ENCODE measurements around the gene ANGPTL7.
"Not testable (repeated sequence)": the region's sequence is repeated elsewhere in the genome, so short reads cannot be mapped to it uniquely, and the experiment has no call there.

Gene ANGPTL7

DNA sequence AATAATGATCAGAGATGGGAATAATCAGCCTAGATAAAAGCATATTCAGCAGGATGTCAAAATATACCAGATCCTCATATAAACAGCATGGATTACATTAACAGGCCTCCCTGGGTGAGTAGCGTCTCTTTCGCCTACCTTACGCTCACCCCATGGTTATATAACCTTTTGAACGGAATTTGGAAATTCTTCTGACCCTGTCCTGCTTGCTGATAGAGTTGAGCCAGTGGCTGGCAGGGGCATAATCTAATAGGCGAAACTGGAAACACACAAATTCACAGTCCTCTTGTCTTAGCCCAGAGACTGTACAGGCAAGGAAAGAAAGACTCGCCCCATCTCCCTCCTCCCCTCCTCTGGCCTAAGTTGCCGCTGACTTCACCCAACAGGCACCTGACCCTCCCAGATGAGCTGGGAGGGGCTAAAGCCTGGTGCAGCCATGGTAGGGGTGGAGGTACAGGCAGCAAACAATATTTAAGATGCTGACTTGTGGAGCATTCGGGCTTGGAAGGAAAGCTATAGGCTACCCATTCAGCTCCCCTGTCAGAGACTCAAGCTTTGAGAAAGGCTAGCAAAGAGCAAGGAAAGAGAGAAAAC is at the start of gene ANGPTL7:
ANGPTL7 (plus strand) TSS at position 498 of the 594 bp plus-strand sequence. CDS start 225 bp downstream, outside the sequence.
- DNase-seq: no peak

- no peak for DNase-seq
Measured at GRCh38 chr1:11142618-11143391, 46.4 kb upstream of the ANGPTL7 start.

DNA sequence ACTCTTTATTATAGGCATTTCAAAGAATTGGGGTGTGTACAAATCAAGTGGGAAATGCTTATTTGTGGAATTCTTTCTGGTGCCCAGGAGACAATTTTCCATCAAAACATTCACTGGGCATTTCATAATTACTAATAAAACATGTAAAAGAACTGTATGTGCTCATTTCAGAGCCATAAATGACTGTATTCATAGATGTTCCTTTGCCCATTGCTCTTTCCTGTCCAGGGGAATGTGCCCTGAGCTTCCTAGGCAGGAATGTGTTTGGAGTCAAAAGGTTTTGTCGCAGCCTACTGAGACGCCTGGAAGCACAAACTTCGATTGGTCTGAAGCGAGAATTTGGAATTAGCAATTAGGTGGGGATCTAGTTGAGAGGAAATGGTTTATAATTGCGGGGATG is 45.8 kb upstream of the ANGPTL7 start:
- no peak for DNase-seq

- no peak for DNase-seq
Measured at GRCh38 chr1:11143907-11144306, 45.2 kb upstream of the ANGPTL7 start.

DNA sequence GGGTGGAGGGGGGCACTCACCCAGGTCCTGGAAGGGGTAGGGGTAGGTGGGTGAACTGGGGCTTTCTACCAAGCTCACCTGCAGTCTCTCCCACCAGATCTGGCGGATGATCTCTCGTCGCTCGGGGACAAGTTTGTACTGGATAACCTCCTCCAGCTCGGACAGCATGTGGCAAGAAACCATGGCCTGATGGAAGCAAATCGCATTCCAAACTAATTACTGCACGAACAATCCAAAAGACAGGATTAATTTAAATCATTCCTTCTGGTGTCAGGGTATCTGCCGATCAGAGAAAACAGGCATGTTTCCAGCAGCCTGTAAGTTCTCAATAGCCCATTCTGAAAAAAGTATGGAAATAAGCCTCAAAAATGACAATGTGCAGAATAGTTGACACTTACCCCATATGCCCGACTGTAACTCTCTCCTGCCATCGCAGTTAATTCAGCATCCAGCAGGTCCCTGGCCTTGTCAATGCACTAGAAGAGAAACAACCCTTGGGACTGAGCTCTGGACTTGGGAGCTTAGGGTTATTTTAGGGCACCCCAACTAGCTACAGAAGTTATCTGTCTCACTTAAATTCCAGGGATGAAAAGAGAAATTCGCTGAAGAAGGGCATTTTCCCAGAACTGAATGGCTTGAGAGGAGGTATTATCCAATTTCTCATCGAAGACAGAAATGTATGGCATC is 44.4 kb upstream of the ANGPTL7 start:
- DNase-seq: no peak

- no peak for DNase-seq
Measured at GRCh38 chr1:11145741-11146140, 43.4 kb upstream of the ANGPTL7 start.

DNA sequence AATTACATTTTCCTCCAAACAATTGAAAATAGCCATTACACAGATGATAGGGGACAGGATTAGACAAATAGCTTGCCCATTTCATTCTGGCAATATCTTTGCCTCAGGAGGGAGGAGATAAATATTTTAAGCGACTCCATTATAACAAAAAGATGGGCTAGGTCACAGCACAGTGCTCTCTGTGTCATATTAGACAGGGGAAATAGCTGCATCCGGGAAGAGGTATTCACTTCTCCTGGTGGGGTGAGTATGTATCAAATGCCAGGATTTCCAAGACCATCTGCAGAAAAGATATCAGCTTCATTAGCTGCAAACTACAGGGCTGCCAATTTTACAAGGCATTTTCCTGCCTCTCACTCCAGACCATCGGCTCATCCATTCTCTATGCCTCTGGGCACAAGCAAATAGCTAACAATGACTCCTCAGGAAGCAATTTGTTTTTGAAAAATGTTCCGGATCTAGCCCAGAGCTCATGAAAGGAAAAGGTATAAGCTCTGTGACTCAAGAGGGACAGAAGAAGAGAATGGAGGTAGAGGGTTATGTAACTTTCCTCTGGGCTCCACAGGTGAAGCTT is 41.9 kb upstream of the ANGPTL7 start:
- no peak for DNase-seq

DNA sequence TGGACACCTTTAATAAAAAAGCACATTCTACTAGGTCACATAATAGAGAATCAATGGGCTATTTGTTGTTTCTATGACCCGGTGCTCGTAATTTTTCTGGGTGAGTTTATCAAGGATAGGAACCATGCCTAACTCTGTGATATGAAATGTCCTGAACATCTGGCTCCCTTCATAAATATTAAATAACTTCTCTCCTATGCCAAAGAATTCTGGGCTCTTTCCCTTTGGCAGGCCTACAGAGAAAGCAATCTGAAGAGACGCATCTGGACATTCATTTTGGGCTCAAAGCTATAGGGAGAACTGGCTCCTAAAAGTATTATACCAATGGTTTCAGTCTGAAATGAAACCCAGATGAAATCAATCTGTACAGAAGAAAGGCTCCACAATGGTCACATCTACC is 38.8 kb upstream of the ANGPTL7 start:
- no peak for DNase-seq

- no peak for DNase-seq
Measured at GRCh38 chr1:11151114-11151513, 38.0 kb upstream of the ANGPTL7 start.

- no peak for DNase-seq
Measured at GRCh38 chr1:11151826-11152612, 37.1 kb upstream of the ANGPTL7 start.

DNA sequence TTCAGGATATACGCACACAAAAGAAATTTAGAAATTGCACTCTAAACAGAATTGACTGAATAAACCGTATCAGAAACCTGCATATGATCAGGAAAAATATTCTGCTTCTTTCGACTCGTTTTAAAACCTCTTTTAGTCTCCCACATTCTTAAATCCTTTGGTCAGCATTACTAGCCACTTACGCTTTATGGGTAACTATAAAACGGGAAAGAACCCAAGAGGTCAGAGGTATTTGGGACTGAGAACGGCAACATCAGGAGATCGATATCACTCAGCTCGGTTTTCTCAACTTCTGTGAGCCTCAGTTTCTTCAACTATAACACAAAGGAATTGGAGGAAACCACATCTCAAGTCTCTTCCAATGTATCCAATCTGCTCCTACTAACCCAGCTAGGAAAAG is 36.4 kb upstream of the ANGPTL7 start:
- no peak for DNase-seq

GRCh38 chr1:11153184-11153583 is 36.0 kb upstream of the ANGPTL7 start:
- no peak for DNase-seq

DNA sequence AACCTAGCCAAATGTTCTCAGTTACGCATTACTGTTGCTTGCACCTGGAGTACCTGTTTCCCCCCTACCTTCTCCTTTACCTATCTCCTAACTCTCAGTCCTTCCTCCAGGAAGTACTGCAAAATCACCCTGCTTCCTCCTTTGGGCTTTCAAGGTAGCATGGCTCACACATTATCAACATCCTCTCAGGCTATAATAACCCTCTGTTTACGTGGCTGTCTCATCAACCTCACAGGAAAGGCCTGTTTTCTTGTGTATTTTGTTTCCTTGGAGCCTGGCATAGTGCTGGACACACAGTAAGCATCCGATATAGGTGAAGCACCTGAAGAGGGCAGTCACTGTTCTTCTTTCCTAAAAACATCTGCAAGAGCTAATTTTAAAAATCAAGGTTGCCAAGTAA is 32.7 kb upstream of the ANGPTL7 start:
- no peak for DNase-seq

DNA sequence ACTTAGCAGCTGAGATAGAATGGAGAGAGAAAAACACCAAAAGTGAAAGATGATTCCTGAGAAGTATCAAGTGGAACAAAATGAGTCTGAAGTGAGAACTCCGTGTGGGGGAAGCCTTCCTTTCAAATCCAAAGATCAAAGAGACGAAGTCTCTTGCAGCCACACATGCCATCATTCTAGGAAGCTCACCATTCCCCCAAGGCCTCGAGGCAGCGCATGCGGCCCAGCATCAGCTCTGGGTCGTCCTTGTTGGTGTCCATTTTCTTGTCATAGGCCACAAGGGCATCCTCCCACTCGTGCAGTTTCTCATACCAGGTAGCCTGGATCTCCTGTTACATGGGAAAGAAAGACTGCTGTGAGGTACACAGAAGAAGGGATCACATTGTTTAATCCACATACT is 32.2 kb upstream of the ANGPTL7 start:
- DNase-seq: no peak

- no peak for DNase-seq
Measured at GRCh38 chr1:11157394-11157793, 31.8 kb upstream of the ANGPTL7 start.

- no peak for DNase-seq
Measured at GRCh38 chr1:11157867-11158266, 31.3 kb upstream of the ANGPTL7 start.

GRCh38 chr1:11158291-11158690 is 30.9 kb upstream of the ANGPTL7 start:
- no peak for DNase-seq

GRCh38 chr1:11158720-11159321 is 30.3 kb upstream of the ANGPTL7 start:
- no peak for DNase-seq

GRCh38 chr1:11162752-11163151 is 26.4 kb upstream of the ANGPTL7 start:
- DNase-seq: not testable (repeated sequence)

DNA sequence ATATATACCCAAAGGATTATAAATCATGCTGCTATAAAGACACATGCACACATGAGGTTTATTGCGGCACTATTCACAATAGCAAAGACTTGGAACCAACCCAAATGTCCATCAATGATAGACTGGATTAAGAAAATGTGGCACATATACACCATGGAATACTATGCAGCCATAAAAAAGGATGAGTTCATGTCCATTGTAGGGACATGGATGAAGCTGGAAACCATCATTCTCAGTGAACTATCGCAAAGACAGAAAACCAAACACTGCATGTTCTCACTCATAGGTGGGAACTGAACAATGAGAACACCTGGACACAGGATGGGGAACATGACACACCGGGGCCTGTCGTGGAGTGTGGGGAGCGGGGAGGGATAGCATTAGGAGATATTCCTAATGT is 22.4 kb upstream of the ANGPTL7 start:
- not testable (repeated sequence) for DNase-seq

- DNase-seq: no peak
Measured at GRCh38 chr1:11168731-11169130, 20.4 kb upstream of the ANGPTL7 start.

GRCh38 chr1:11169202-11169601 is 20.0 kb upstream of the ANGPTL7 start:
- no peak for DNase-seq
